Vagina (tissue), 2 donors: Measurements from ENCODE around the gene DIAPH2. TPM values are rescaled to one million over a fixed set of nuclear protein-coding genes. Genes with fewer than 3 reads are reported as not detected.
"Not testable (repeated sequence)": the region's sequence is repeated elsewhere in the genome, so short reads cannot be mapped to it uniquely, and the experiment has no call there.

ENCODE experiments used
- DNase-seq, 2 donors: peaks; one replicate each; pipeline ENCODE4 v3.0.0-alpha.2; 2017; ENCODE audit errors: extremely low spot score in 2 of 2
- H3K27ac ChIP-seq: fragments of 200-600 bp; sonication (generic); one replicate; pipeline ENCODE4 v1.5.1; 2019
- H3K27me3 ChIP-seq: fragments of 200-600 bp; sonication (generic); one replicate; pipeline ENCODE4 v1.5.1; 2019
- H3K36me3 ChIP-seq, 2 donors: fragments of 200-600 bp; sonication (generic); one replicate each; pipeline ENCODE4 v1.5.1; 2017 to 2019
- H3K4me1 ChIP-seq: fragments of 200-600 bp; sonication (generic); one replicate; pipeline ENCODE4 v1.5.1; 2019
- H3K4me3 ChIP-seq, 2 donors: fragments of 200-600 bp; sonication (generic); 1 replicate in 1 of 2; 2 replicates in 1 of 2; pipeline ENCODE4 v1.5.1; 2016 to 2019
- H3K9me3 ChIP-seq: fragments of 200-600 bp; sonication (generic); one replicate; pipeline ENCODE4 v1.5.1; 2019
- CTCF ChIP-seq, 3 experiments: fragments of 450-650 bp in 2 of 3; fragments of 200-600 bp in 1 of 3; sonication (generic) in 1 of 3; IDR thresholded peaks; one replicate each; pipeline ENCODE4 v1.5.1; 2017 to 2019; ENCODE audit warnings: antibody characterized with exemption in 3 of 3, mild to moderate bottlenecking in 2 of 3, moderate library complexity in 2 of 3
- POLR2A ChIP-seq, 2 donors: fragments of 450-650 bp; IDR thresholded peaks; one replicate each; pipeline ENCODE4 v1.6.1; 2017; ENCODE audit warnings: antibody characterized with exemption in 2 of 2, mild to moderate bottlenecking in 2 of 2, moderate library complexity in 2 of 2
- POLR2AphosphoS5 ChIP-seq, 2 donors: sonication (generic); formaldehyde crosslinking; IDR thresholded peaks; one replicate each; pipeline ENCODE4 v1.9.0; 2017; ENCODE audit warnings: antibody characterized with exemption in 2 of 2, mild to moderate bottlenecking in 2 of 2, low read depth in 1 of 2; ENCODE audit not compliant: insufficient read depth in 1 of 2
- intact Hi-C: fragments of 100-400 bp; cut with DNase I; formaldehyde crosslinking; loops from one replicate; pipeline ENCODE4 v1.15.1; 2023
- total RNA-seq: library from RNA; depleted of rRNA; stranded (reverse); fragments of >200 nt; gene quantifications from one replicate; pipeline ENCODE4 v1.2.3, GENCODE V29; 2016

DIAPH2 gene
- total RNA-seq, 1 donor from 2014 or later = 38.8 TPM

GRCh38 chrX:96722781-96723180 lies 38.1 kb downstream of the DIAPH2 start:
- no peak for DNase-seq
- intact Hi-C loops = no loop called here
- no peaks in the 10 kb centered on the region for H3K36me3 ChIP-seq
- H3K27ac ChIP-seq = no peak overlapping the region
- H3K4me1 ChIP-seq = peaks cover 11% of the 10 kb centered on the region
- TF ChIP-seq POLR2A (IDR thresholded peaks at IDR 0.05) (no peak), POLR2AphosphoS5 (IDR thresholded peaks at IDR 0.05; ENCODE audit: insufficient read depth in 1 of 2, low read depth in 1 of 2) (no peak), CTCF (IDR thresholded peaks at IDR 0.05) (no peak)
- no peaks in the 10 kb centered on the region for H3K27me3 ChIP-seq
- H3K4me3 ChIP-seq = no peak overlapping the region
- no peaks in the 10 kb centered on the region for H3K9me3 ChIP-seq

- Histone ChIP-seq H3K4me1 (no peaks in the 10 kb centered on the region), H3K36me3 (no peaks in the 10 kb centered on the region), H3K27ac (no peak overlapping the region), H3K27me3 (no peaks in the 10 kb centered on the region), H3K9me3 (no peaks in the 10 kb centered on the region), H3K4me3 (no peak overlapping the region)
- TF ChIP-seq CTCF (IDR thresholded peaks at IDR 0.05) = no peak
- no peak for TF ChIP-seq POLR2AphosphoS5 (IDR thresholded peaks at IDR 0.05; ENCODE audit: insufficient read depth in 1 of 2, low read depth in 1 of 2)
- intact Hi-C loops = no loop called here
- no peak for DNase-seq
Measured at GRCh38 chrX:96729053-96729452, 44.4 kb downstream of the DIAPH2 start.

- Histone ChIP-seq H3K9me3 (no peaks in the 10 kb centered on the region), H3K4me1 (no peaks in the 10 kb centered on the region), H3K27ac (no peak overlapping the region), H3K27me3 (no peaks in the 10 kb centered on the region), H3K4me3 (no peak overlapping the region), H3K36me3 (no peaks in the 10 kb centered on the region)
- TF ChIP-seq POLR2AphosphoS5 (IDR thresholded peaks at IDR 0.05; ENCODE audit: insufficient read depth in 1 of 2, low read depth in 1 of 2) (no peak), CTCF (IDR thresholded peaks at IDR 0.05) (no peak), POLR2A (IDR thresholded peaks at IDR 0.05) (no peak)
- intact Hi-C loops = no loop called here
- DNase-seq = no peak
Measured at GRCh38 chrX:96729868-96730643, 45.4 kb downstream of the DIAPH2 start.

- H3K4me1 ChIP-seq, intact Hi-C loops, DNase-seq, H3K36me3 ChIP-seq, H3K4me3 ChIP-seq, H3K27me3 ChIP-seq, H3K27ac ChIP-seq, H3K9me3 ChIP-seq: not testable (repeated sequence)
Measured at GRCh38 chrX:96731000-96731399, 46.4 kb downstream of the DIAPH2 start.

GRCh38 chrX:96743367-96744073 lies 58.9 kb downstream of the DIAPH2 start:
- Histone ChIP-seq H3K4me1 (no peaks in the 10 kb centered on the region), H3K4me3 (no peak overlapping the region), H3K9me3 (no peaks in the 10 kb centered on the region), H3K36me3 (no peaks in the 10 kb centered on the region), H3K27me3 (no peaks in the 10 kb centered on the region), H3K27ac (no peak overlapping the region)
- TF ChIP-seq POLR2AphosphoS5 (IDR thresholded peaks at IDR 0.05; ENCODE audit: insufficient read depth in 1 of 2, low read depth in 1 of 2) = no peak
- DNase-seq = no peak
- intact Hi-C loops = no loop called here

- Histone ChIP-seq H3K27me3 (no peaks in the 10 kb centered on the region), H3K4me1 (no peaks in the 10 kb centered on the region), H3K27ac (no peak overlapping the region), H3K36me3 (no peaks in the 10 kb centered on the region), H3K9me3 (no peaks in the 10 kb centered on the region), H3K4me3 (no peak overlapping the region)
- intact Hi-C loops = no loop called here
- DNase-seq = no peak
- TF ChIP-seq CTCF (IDR thresholded peaks at IDR 0.05) (no peak), POLR2AphosphoS5 (IDR thresholded peaks at IDR 0.05; ENCODE audit: insufficient read depth in 1 of 2, low read depth in 1 of 2) (no peak), POLR2A (IDR thresholded peaks at IDR 0.05) (no peak)
Measured at GRCh38 chrX:96752781-96753180, 68.1 kb downstream of the DIAPH2 start.
